GM18907 (cell line): ENCODE data around the gene TMEM184A.
"Not testable (repeated sequence)": the region's sequence is repeated elsewhere in the genome, so short reads cannot be mapped to it uniquely, and the experiment has no call there.

Source experiments
- ATAC-seq: cut with Tn5 transposase; IDR thresholded peaks from one replicate; pipeline ENCODE4 v1.9.1; 2021; ENCODE audit warnings: mild to moderate bottlenecking, moderate library complexity; ENCODE audit not compliant: unreplicated experiment

TMEM184A gene

GRCh38 chr7:1529383-1530116 lies 26.5 kb downstream of the TMEM184A start:
- ATAC-seq = no peak

- no peak for ATAC-seq
Observed at GRCh38 chr7:1526271-1526754, 29.7 kb downstream of the TMEM184A start.

- no peak for ATAC-seq
Observed at GRCh38 chr7:1525409-1525808, 30.6 kb downstream of the TMEM184A start.

- ATAC-seq = no peak
Observed at GRCh38 chr7:1523844-1524243, 32.2 kb downstream of the TMEM184A start.

- ATAC-seq = no peak
Observed at GRCh38 chr7:1523208-1523607, 32.8 kb downstream of the TMEM184A start.

- ATAC-seq = no peak
Observed at GRCh38 chr7:1521456-1521855, 34.5 kb downstream of the TMEM184A start.

GRCh38 chr7:1520539-1521234 lies 35.3 kb downstream of the TMEM184A start:
- ATAC-seq = no peak

GRCh38 chr7:1519322-1519922 lies 36.6 kb downstream of the TMEM184A start:
- not testable (repeated sequence) for ATAC-seq

GRCh38 chr7:1516586-1517251 lies 39.3 kb downstream of the TMEM184A start:
- no peak for ATAC-seq

- ATAC-seq = not testable (repeated sequence)
Observed at GRCh38 chr7:1515509-1515967, 40.5 kb downstream of the TMEM184A start.

GRCh38 chr7:1514995-1515401 lies 41.0 kb downstream of the TMEM184A start:
- ATAC-seq = no peak

GRCh38 chr7:1514407-1514806 lies 41.6 kb downstream of the TMEM184A start:
- no peak for ATAC-seq

- no peak for ATAC-seq
Observed at GRCh38 chr7:1513657-1514095, 42.3 kb downstream of the TMEM184A start.

GRCh38 chr7:1512781-1513656 lies 43.0 kb downstream of the TMEM184A start:
- ATAC-seq = peak; percentile 49

- no peak for ATAC-seq
Observed at GRCh38 chr7:1511444-1512422, 44.3 kb downstream of the TMEM184A start.

- ATAC-seq = no peak
Observed at GRCh38 chr7:1510780-1511154, 45.2 kb downstream of the TMEM184A start.

- ATAC-seq = no peak
Observed at GRCh38 chr7:1509226-1509625, 46.8 kb downstream of the TMEM184A start.

- ATAC-seq = no peak
Observed at GRCh38 chr7:1508277-1508758, 47.7 kb downstream of the TMEM184A start.
